ENCODE results near the gene CENPC.

CENPC gene

GRCh38 chr4:67480810-67481209 is 64.5 kb downstream of the CENPC start:
- TF ChIP-seq EZH2phosphoT487 (IDR thresholded peaks at IDR 0.05; ENCODE audit: low read depth) (no peak), CTCF (IDR thresholded peaks at IDR 0.05; ENCODE audit: low read depth, low read length) (no peak)
- Histone ChIP-seq H3K27me3 (ENCODE audit: low read depth, low read length) (no peaks in the 10 kb centered on the region), H3K9ac (ENCODE audit: low read length) (no peak overlapping the region), H3K27ac (ENCODE audit: low read length) (no peak overlapping the region), H3K4me2 (ENCODE audit: low read length) (no peak overlapping the region), H2AFZ (ENCODE audit: low read depth, low read length) (no peak overlapping the region), H3K36me3 (replicated peaks; ENCODE audit: low read depth, low read length) (peaks cover 45% of the 10 kb centered on the region), H3K4me1 (ENCODE audit: low read length) (no peaks in the 10 kb centered on the region), H4K20me1 (ENCODE audit: insufficient read depth, low read length) (peaks cover 3% of the 10 kb centered on the region; the same call in 1 of the 2 replicates), H3K79me2 (ENCODE audit: low read length) (peaks cover 18% of the 10 kb centered on the region), H3K9me3 (ENCODE audit: insufficient read depth, low read length) (peaks cover 6% of the 10 kb centered on the region; the same call in 1 of the 2 replicates), H3K4me3 (ENCODE audit: low read length) (no peak overlapping the region)

GRCh38 chr4:67475155-67475554 is 70.1 kb downstream of the CENPC start:
- Histone ChIP-seq H3K4me3 (ENCODE audit: low read length) (no peak overlapping the region), H3K4me2 (ENCODE audit: low read length) (no peak overlapping the region), H3K9ac (ENCODE audit: low read length) (no peak overlapping the region), H3K27me3 (ENCODE audit: low read depth, low read length) (no peaks in the 10 kb centered on the region), H3K27ac (ENCODE audit: low read length) (no peak overlapping the region), H3K9me3 (ENCODE audit: insufficient read depth, low read length) (peaks cover 6% of the 10 kb centered on the region; the same call in 1 of the 2 replicates), H3K36me3 (replicated peaks; ENCODE audit: low read depth, low read length) (peaks cover 45% of the 10 kb centered on the region), H2AFZ (ENCODE audit: low read depth, low read length) (no peak overlapping the region), H3K79me2 (ENCODE audit: low read length) (no peaks in the 10 kb centered on the region; the same call in 1 of the 2 replicates), H4K20me1 (ENCODE audit: insufficient read depth, low read length) (peaks cover 3% of the 10 kb centered on the region; the same call in 1 of the 2 replicates), H3K4me1 (ENCODE audit: low read length) (peaks cover 6% of the 10 kb centered on the region)
- TF ChIP-seq CTCF (IDR thresholded peaks at IDR 0.05; ENCODE audit: low read depth, low read length) (no peak), EZH2phosphoT487 (IDR thresholded peaks at IDR 0.05; ENCODE audit: low read depth) (no peak)

- peaks cover 6% of the 10 kb centered on the region for H3K4me1 ChIP-seq (ENCODE audit: low read length)
- no peaks in the 10 kb centered on the region for H3K79me2 ChIP-seq (ENCODE audit: low read length)
- TF ChIP-seq EZH2phosphoT487 (IDR thresholded peaks at IDR 0.05; ENCODE audit: low read depth) (no peak), CTCF (IDR thresholded peaks at IDR 0.05; ENCODE audit: low read depth, low read length) (no peak)
- no peak overlapping the region for H3K4me2 ChIP-seq (ENCODE audit: low read length)
- H3K9ac ChIP-seq (ENCODE audit: low read length): no peak overlapping the region
- no peaks in the 10 kb centered on the region for H3K27me3 ChIP-seq (ENCODE audit: low read depth, low read length)
- no peak overlapping the region for H2AFZ ChIP-seq (ENCODE audit: low read depth, low read length)
- no peak overlapping the region for H3K27ac ChIP-seq (ENCODE audit: low read length)
- peaks cover 18% of the 10 kb centered on the region for H3K36me3 ChIP-seq (replicated peaks; ENCODE audit: low read depth, low read length)
- no peak overlapping the region for H3K4me3 ChIP-seq (ENCODE audit: low read length)
- no peaks in the 10 kb centered on the region for H4K20me1 ChIP-seq (ENCODE audit: insufficient read depth, low read length)
- H3K9me3 ChIP-seq (ENCODE audit: insufficient read depth, low read length): no peaks in the 10 kb centered on the region
Measured at GRCh38 chr4:67470871-67471270, 74.4 kb downstream of the CENPC start.

- Histone ChIP-seq H3K4me1 (ENCODE audit: low read length) (no peaks in the 10 kb centered on the region), H4K20me1 (ENCODE audit: insufficient read depth, low read length) (no peaks in the 10 kb centered on the region), H3K4me2 (ENCODE audit: low read length) (no peak overlapping the region), H3K9me3 (ENCODE audit: insufficient read depth, low read length) (no peaks in the 10 kb centered on the region), H2AFZ (ENCODE audit: low read depth, low read length) (no peak overlapping the region), H3K27me3 (ENCODE audit: low read depth, low read length) (no peaks in the 10 kb centered on the region), H3K27ac (ENCODE audit: low read length) (no peak overlapping the region), H3K4me3 (ENCODE audit: low read length) (no peak overlapping the region), H3K9ac (ENCODE audit: low read length) (no peak overlapping the region), H3K36me3 (replicated peaks; ENCODE audit: low read depth, low read length) (peaks cover 12% of the 10 kb centered on the region), H3K79me2 (ENCODE audit: low read length) (no peaks in the 10 kb centered on the region)
- no peak for TF ChIP-seq CTCF (IDR thresholded peaks at IDR 0.05; ENCODE audit: low read depth, low read length)
Measured at GRCh38 chr4:67468830-67469229, 76.5 kb downstream of the CENPC start.

All from OCI-LY3 (cell line).